Type B pancreatic cell (in vitro differentiated cells): Measurements from ENCODE around the gene VPS13D. TPM values are rescaled to one million over a fixed set of nuclear protein-coding genes. Genes with fewer than 3 reads are reported as not detected.
"Not testable (repeated sequence)": the region's sequence is repeated elsewhere in the genome, so short reads cannot be mapped to it uniquely, and the experiment has no call there.

Experiments
- DNase-seq: peaks from one replicate; pipeline ENCODE4 v3.0.0; 2021; ENCODE audit warnings: mixed read lengths; ENCODE audit not compliant: unreplicated experiment; ENCODE audit errors: extremely low spot score
- H3K27ac Mint-ChIP-seq: 2 replicates; pipeline ENCODE4 v1.8.0; 2021; ENCODE audit warnings: mild to moderate bottlenecking, mixed read lengths
- H3K27me3 Mint-ChIP-seq: 2 replicates; pipeline ENCODE4 v1.8.0; 2021; ENCODE audit warnings: mixed read lengths
- H3K36me3 Mint-ChIP-seq: 2 replicates; pipeline ENCODE4 v1.8.0; 2021; ENCODE audit warnings: mixed read lengths
- H3K4me1 Mint-ChIP-seq: one replicate; pipeline ENCODE4 v1.8.0; 2021; ENCODE audit warnings: mixed read lengths; ENCODE audit not compliant: unreplicated experiment
- H3K4me3 Mint-ChIP-seq: 2 replicates; pipeline ENCODE4 v1.8.0; 2021; ENCODE audit warnings: mild to moderate bottlenecking, mixed read lengths
- H3K9me3 Mint-ChIP-seq: 2 replicates; pipeline ENCODE4 v1.8.0; 2021; ENCODE audit warnings: mixed read lengths
- CTCF ChIP-seq: fragments of 200-600 bp; sonication (generic); conservative IDR thresholded peaks from 2 replicates; pipeline ENCODE4 v1.5.0; 2021; ENCODE audit warnings: antibody characterized with exemption, mild to moderate bottlenecking
- total RNA-seq: library from RNA; stranded (reverse); gene quantifications from 2 replicates; pipeline ENCODE4 v1.2.1, GENCODE V29; 2021; ENCODE audit warnings: low replicate concordance

VPS13D gene
- total RNA-seq, 1 donor from 2014 or later: 43.4 TPM

GRCh38 chr1:12450756-12451559, 221.1 kb downstream of the VPS13D start:
- no peaks in the 10 kb centered on the region for H3K27me3 Mint-ChIP-seq
- peaks cover 15% of the 10 kb centered on the region for H3K36me3 Mint-ChIP-seq
- H3K4me3 Mint-ChIP-seq: peak overlapping the region; percentile 10
- peak overlapping the region; percentile 21 for H3K27ac Mint-ChIP-seq
- no peak for DNase-seq
- H3K9me3 Mint-ChIP-seq: no peaks in the 10 kb centered on the region
- H3K4me1 Mint-ChIP-seq: peaks cover 71% of the 10 kb centered on the region
- no peak for TF ChIP-seq CTCF

GRCh38 chr1:12451560-12451900, 221.7 kb downstream of the VPS13D start:
- no peaks in the 10 kb centered on the region for H3K9me3 Mint-ChIP-seq
- H3K4me1 Mint-ChIP-seq: peaks cover 70% of the 10 kb centered on the region
- H3K27me3 Mint-ChIP-seq: no peaks in the 10 kb centered on the region
- no peak for DNase-seq
- H3K4me3 Mint-ChIP-seq: no peak overlapping the region
- no peak for TF ChIP-seq CTCF
- no peak overlapping the region for H3K27ac Mint-ChIP-seq
- H3K36me3 Mint-ChIP-seq: peaks cover 14% of the 10 kb centered on the region

GRCh38 chr1:12452262-12452661, 222.4 kb downstream of the VPS13D start:
- Mint-ChIP-seq H3K4me3 (no peak overlapping the region), H3K4me1 (peaks cover 74% of the 10 kb centered on the region), H3K27ac (peak overlapping the region; percentile 89), H3K27me3 (no peaks in the 10 kb centered on the region), H3K9me3 (no peaks in the 10 kb centered on the region), H3K36me3 (peaks cover 15% of the 10 kb centered on the region)
- no peak for DNase-seq
- TF ChIP-seq CTCF: no peak

GRCh38 chr1:12453400-12454343, 223.8 kb downstream of the VPS13D start:
- DNase-seq: no peak
- TF ChIP-seq CTCF: no peak
- peaks cover 19% of the 10 kb centered on the region for H3K36me3 Mint-ChIP-seq
- peaks cover 69% of the 10 kb centered on the region for H3K4me1 Mint-ChIP-seq
- no peaks in the 10 kb centered on the region for H3K27me3 Mint-ChIP-seq
- no peaks in the 10 kb centered on the region for H3K9me3 Mint-ChIP-seq
- H3K4me3 Mint-ChIP-seq: peak overlapping the region; percentile 29
- peak overlapping the region; percentile 89 for H3K27ac Mint-ChIP-seq

GRCh38 chr1:12454406-12455391, 224.9 kb downstream of the VPS13D start:
- peaks cover 59% of the 10 kb centered on the region for H3K4me1 Mint-ChIP-seq
- H3K36me3 Mint-ChIP-seq: peaks cover 26% of the 10 kb centered on the region
- no peak for TF ChIP-seq CTCF
- peak overlapping the region; percentile 9 for H3K4me3 Mint-ChIP-seq
- peak overlapping the region; percentile 89 for H3K27ac Mint-ChIP-seq
- H3K9me3 Mint-ChIP-seq: no peaks in the 10 kb centered on the region
- no peak for DNase-seq
- no peaks in the 10 kb centered on the region for H3K27me3 Mint-ChIP-seq

- H3K4me1 Mint-ChIP-seq: peaks cover 53% of the 10 kb centered on the region
- not testable (repeated sequence) for H3K27me3 Mint-ChIP-seq, DNase-seq, H3K9me3 Mint-ChIP-seq, H3K4me3 Mint-ChIP-seq, H3K27ac Mint-ChIP-seq
- H3K36me3 Mint-ChIP-seq: peaks cover 29% of the 10 kb centered on the region
Observed at GRCh38 chr1:12456081-12456480, 226.3 kb downstream of the VPS13D start.
